Caki2 (cell line): Measurements from ENCODE around the gene RYK. TPM values are rescaled to one million over a fixed set of nuclear protein-coding genes. Genes with fewer than 3 reads are reported as not detected.

Experiments
- DNase-seq: peaks from one replicate; pipeline ENCODE4 v3.0.0-alpha.2; 2015; ENCODE audit warnings: low read depth
- in situ Hi-C: cut with HindIII; loops from 2 replicates; pipeline ENCODE4 v1.10.0; 2016; ENCODE audit warnings: low sequenced_read_pairs, low pct_unique_long_range_greater_than_20kb, mixed read lengths
- total RNA-seq: library from RNA; depleted of rRNA; stranded (reverse); fragments of >200 nt; shearing (Covaris generic); gene quantifications from 2 replicates; pipeline ENCODE4 v1.2.3, GENCODE V29; 2014; ENCODE audit warnings: low replicate concordance

The RYK gene
- total RNA-seq, 1 experiment from 2014 or later: 69.7 TPM

DNA sequence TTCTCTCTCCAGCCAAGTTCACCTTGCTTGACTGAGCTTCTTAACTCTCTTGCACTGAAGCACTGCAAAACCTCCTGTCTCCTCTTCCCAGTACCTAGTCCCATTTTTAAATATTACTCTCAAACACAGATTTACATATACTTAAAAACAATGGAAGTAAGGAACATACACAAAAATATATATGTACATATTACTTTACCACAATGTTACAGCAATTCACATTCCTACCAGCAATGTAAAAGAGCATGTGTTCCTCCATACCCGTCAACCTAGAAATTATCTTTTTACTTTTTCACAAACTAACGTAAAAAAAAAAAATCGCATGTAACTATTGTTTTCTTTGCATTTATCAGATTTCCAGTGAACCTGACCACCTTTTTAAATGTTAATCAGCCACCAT, 60.4 kb downstream of the RYK start:
- no peak for DNase-seq
- in situ Hi-C loops: no loop called here

DNA sequence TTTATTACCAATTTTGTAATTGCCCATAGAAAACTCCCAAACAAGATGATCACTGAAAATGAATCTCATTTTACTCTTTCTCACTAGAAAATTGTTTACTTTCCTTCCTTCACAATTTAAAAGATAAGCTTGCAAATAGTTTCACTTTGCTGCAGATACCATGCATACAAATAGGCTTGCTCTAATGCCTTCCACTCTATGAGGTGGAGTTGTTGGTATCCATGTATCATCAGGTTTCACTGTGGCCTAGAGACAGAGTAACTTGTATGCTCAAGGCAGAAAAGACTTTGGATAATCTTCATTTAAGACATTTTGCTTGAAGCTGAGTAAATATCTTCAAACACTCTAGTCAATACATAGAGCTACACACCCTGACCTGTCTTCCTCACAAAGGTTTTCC, 60.8 kb downstream of the RYK start:
- in situ Hi-C loops: no loop called here
- DNase-seq: no peak

DNA sequence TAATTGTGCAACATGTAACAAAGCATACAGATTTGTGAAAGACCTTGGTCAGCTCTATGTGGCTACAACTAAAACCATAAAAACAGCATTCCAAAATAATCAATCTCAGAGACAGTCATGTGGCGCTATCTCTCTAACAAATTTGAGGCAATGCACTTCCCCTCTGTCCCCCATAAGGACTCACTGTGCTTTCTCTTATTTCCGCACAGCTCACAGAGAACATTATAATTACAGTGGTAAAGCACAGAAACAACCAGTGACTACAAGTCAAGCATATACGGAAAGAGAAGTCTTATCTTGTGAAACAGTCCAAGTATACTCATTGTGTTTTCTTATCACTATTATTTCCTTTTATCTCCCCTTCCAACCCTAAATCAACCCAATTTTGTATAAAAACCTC, 64.3 kb downstream of the RYK start:
- in situ Hi-C loops: no loop called here
- no peak for DNase-seq

DNA sequence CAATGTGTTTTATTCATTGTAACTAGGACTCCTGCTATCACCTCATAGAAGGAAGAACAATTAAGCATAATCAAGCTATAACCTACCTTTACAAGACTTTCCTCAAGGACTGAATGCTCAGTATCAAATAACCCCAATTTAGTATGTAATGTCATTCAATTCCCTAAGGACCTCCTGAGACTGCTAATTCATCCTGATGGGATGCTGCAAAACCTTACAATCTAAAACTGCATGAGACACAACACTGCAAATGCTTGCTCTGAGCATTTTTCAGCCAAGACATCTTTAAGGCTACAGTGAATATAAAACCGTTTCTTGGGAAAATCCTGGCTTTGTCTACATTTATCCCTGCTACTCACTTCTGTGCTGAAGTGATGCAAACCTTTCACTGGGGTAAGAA, 69.9 kb downstream of the RYK start:
- in situ Hi-C loops: no loop called here
- DNase-seq: no peak

DNA sequence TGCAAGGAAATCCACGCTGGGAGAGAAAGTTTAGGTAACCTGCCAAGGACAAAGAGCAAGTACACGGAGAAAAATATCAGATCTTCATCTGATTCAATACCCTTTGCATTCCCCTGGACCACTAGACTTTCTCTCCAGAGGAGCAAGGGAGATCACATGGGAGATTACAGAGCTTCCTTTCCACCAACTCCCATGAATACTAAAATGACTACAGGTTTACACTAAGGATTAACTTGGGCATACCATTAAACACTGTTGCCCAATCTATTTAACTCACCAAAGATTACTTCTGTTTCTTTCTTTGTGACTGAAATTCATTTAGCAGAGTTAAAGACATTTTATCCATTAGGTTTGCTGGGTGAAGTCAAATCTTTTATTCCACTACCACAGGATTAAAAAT, 71.2 kb downstream of the RYK start:
- no peak for DNase-seq
- in situ Hi-C loops: no loop called here

DNA sequence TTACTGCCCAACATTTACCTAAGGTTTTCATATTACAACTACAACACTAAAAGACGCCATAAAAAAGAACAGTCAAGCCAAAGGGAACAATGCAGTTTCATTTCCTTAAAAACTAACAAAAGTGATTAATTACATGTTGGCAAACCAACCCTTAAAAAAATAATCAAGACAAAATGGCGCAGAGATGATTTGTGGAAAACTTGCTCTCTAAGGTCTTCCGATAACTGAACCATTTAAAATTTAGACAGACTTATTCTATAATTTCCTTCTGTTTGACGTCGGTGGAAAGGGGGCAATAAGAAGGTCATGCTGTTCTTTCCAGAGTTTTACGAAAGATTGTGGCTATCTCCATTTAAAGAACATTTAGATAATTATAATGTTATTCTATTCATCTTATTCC, 87.6 kb downstream of the RYK start:
- DNase-seq: no peak
- in situ Hi-C loops: no loop called here

DNA sequence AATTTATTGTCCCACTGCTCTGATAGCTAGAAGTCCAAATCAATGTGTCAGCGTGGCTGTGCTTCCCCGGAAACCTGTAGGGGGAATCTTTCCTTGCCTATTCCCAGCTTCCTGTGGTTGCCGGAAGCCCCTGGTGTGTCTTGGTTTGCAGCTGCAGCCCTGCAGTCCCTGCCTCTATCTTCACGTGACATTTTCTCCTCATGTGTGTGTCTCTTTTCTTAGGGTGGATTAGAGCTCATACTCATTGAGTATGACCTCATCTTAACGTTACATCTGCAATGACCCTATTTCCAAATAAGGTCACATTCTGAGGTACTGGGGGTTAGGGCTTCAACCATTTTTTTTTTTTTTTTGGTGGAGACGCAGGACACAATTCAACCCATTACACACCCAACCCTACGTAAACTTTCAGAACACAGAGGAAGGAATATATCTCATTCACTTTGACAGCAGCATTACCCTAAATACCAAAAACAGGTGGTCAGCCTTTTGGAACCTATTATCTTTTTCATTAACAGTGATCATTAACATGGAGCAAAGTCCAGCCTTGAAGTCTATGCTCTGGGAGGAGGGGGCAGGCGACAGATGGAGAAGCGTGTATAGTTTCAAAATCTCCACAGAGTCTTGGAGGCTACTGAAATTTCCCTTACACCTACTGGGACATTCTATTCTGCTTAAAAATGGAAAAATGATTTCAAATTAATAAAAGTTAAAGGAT, 88.6 kb downstream of the RYK start:
- no peak for DNase-seq
- in situ Hi-C loops: no loop called here

DNA sequence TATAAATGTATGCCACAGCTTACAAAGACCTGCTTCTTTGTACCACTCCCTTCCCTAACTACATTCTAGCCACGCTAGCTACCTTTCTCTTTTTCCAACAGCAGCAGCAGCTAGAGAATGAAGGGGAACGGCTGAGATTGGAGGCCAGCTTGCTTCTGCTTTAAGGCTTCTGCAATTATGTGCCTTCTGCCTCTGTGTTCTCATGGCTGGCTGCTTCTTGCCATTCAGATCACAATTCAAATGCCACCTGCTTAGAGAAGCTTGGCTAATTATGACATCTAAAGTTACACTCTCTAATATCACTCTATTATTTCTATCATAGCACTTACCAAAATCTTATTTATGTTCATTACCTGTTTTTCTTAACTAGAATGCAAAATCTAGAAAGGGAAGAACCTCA, 95.2 kb downstream of the RYK start:
- in situ Hi-C loops: no loop called here
- DNase-seq: no peak

DNA sequence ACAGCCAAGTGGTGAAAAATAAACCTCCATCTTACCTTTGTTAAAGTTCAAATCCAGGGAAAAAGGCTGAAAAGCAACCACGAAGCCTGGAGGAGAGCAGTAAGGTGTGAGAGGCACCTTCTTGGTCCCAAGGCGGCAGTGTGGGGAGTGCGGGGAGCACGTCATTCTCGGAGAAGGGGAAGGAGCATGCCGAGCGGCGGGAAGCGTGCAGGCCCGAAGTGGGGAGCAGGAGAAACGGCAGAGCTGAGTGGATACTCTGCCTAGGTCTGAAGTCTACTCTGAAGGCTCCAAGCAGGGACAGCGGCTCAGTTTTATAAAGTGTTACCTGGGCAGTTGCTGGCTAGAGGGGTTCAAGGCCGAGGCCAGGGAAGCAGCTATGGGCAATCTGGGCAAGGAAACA, 96.9 kb downstream of the RYK start:
- DNase-seq: no peak
- in situ Hi-C loops: no loop called here

DNA sequence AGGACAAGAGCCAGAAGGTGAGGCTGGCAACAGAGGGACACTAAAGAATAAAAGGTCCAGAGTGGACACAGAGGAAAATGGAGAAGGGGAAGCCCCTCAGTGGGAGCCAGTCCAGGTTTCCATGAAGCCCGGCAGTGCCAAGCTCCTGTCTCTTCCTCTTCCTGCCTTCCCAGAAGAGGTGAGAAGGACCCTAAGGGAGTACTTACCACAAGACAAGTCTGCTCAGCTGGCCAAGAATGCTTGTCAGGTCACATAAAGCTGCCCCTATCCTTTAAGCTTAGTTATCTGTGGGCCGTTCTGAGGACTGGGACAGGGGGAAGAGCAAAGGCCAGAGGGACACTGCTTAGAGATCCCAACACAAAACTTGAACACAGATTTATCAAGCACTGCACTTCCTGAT, 100.2 kb downstream of the RYK start:
- in situ Hi-C loops: no loop called here
- DNase-seq: no peak

DNA sequence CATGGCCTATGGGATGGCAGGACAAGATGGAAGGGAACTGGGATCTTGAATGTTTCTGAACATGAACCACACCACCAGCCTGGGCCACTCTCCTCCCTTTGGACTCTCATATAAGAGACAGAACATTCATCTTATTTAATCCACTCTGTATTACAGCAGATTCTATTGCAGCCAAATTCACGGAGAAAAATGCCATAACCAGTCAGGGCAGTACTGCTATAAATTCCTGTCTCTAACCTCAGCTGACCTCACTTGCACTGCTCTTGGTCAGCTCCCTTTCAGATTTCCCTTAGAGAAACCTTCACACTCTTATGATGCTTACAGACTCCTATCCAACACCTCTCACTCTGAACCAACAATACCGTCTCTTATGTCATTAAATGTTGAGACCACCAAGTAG, 101.4 kb downstream of the RYK start:
- DNase-seq: no peak
- in situ Hi-C loops: no loop called here

DNA sequence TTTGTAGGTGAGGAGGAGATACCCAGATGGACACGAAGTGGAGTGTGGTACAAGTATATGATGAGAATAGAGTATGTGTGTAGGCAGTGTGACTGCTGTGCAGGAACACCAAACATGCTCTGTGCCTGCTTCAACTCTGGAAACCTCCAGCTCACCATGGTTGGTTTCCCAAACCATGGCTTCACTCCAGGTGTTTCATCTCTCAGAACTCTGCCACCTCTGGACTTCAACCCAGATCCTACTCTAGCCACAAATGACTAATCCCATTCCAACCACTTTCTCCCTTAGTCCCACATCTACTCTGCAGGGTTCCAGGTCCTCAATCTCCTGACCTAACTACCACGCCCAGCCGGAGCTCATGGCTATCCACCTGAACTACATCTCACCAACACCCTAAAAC, 102.1 kb downstream of the RYK start:
- in situ Hi-C loops: no loop called here
- DNase-seq: no peak

DNA sequence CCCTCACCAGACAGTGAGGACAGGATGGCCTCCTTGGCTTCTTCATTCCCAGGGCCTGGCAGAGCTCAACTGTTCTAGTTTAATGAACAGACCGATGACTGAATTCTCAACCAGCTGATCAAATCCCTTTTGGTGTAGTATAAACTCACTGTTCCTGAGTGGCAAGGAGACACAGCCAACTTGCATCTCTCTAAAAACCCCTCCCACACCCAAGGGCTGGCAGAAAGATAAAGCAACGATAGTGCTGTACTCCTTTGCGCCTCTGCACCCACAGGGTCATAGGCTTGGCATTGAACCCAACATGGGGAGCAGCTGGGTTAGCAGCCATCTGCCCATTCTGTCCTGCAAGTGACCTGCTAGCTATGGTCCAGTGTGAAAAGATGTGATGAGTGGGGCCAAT, 103.2 kb downstream of the RYK start:
- DNase-seq: no peak
- in situ Hi-C loops: no loop called here

DNA sequence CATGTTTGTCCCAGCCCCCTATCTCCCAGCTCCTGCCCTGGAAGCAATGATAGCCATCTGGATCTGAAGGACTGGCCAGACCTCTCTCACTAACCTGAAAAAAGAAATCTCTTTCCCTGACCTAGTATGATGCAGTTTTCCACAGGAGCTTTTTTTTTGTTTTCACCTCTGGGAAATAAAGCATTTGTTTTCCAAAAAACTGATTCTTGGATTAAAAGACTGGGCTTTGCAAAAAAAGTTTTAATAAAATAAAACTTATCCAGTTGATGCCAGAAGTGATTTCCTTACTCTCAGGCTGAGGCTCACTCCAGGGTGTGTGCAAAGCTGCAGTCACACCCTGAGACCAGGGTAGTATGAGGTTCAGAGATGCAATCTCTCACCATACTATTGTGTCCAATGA, 104.0 kb downstream of the RYK start:
- no peak for DNase-seq
- in situ Hi-C loops: no loop called here

DNA sequence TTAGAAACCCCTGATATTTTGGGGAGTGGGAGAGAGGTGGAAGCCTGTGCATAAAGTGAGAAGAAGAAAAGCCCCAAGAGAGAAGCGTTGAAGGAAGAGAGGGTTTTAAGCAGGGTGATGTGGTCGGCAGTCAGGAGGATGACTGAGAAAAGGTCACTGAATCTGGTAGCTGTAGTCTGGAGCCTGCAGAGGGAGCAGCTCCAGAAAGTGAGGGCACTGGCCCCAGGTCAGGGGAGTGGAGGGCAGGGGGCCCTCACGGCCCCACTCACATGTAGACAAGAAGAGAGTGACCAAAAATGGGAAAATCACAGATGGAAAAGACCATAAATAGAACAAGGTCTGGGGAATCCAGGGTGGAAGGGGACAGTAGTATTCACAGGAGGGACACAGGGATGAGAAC, 105.5 kb downstream of the RYK start:
- in situ Hi-C loops: no loop called here

DNA sequence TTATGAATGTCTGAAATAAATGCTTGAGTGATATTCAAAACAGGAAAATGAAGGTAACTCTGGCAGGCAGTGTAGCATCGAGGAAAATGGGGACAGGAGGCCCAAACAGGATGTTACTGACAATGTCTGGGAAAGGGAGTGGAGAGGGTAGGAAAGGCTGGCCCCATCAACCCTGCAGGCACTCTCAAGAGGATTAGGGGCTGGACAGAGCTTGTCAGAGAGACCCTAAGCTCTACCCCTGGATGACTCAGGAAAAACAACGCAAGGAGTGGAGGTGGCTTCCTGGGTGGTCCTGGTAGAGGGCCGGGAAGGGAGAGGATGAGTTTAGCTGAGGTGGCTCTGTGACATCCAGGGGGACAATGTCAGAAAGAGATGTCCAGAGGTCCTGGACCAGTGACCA, 106.0 kb downstream of the RYK start:
- no peak for DNase-seq
- in situ Hi-C loops: no loop called here

More for the DNA sequence above, 105.5 kb downstream of the RYK start:
- no peak for DNase-seq

DNA sequence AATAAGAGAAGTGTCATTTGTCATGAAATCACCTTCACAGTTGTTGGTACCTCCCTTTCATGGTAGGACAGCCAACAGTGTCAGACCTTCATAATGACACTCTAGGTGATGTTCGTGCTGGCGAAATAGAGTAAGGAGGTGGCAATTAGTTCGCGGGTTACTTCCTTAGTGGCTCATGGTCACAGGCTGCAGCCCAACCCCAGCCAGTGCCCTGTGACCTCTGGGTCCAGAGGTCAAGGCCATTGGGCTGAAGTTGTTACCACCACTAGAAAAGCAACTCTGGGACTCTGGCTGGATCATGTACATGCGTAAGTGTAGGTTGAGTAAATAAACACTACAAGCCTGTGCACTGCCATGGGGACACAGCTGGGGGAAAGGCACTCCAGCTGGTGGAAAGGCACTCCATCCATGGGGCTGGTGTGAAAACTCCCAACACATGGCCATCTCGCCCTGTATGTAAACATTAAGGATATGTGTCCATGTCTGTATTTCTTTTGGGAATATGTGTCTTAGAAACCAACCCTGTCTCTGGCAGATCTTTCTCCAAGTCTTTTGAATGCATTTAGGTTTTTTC, 106.7 kb downstream of the RYK start:
- in situ Hi-C loops: no loop called here
- DNase-seq: no peak

DNA sequence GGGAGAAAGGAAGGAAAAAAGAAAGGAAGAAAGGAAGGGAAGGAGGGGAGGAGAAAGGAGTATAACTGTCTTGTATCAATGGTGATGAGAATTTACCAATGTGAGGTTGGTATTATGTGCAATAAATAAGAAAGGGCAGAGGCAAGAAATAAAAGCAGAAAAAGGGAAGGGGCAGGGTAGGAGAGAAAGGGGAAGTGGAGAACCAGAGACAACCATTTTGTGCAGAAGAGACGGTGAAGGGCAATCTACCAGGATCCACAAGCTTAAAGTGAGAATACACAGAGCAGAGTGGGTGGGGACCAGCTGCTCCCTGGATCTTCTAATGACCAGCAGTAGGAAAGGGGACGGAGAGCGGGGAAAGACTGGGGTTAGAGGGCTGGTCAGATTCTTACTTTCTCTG, 114.1 kb downstream of the RYK start:
- in situ Hi-C loops: no loop called here
- no peak for DNase-seq

DNA sequence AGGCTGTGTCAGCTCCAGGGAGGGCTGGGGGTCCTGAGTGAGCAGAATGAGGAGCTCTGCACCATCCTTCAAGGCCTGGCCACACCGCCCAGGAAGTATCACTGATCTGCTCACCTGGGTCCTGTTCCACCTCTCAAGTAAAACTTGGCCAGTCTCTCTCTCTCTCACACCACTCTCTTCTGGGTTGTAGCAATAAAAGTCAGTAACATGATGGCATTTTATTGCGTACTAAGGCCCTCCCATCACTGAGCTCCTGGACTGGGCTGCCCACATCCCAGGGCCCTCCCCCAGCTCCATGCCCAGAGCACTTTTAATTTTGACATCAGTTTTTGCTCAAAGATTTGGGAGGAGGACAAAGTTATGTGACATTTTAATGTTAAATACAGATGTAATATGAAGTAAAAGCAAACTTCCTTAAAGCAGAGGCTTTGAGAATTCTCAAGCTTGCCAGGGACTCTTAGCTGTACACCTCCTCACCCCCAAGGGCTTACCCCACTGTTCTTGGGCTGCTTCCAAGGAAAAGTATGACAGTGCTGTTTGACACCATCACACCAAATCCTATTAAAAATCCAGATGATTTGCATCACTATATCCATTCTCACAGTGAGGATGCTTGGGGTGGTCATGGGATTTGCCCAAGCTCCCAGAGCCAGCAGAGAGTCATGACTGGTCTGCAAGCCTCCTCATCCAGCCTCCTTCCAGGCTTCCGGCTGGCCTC, 115.8 kb downstream of the RYK start:
- in situ Hi-C loops: no loop called here
- DNase-seq: no peak

DNA sequence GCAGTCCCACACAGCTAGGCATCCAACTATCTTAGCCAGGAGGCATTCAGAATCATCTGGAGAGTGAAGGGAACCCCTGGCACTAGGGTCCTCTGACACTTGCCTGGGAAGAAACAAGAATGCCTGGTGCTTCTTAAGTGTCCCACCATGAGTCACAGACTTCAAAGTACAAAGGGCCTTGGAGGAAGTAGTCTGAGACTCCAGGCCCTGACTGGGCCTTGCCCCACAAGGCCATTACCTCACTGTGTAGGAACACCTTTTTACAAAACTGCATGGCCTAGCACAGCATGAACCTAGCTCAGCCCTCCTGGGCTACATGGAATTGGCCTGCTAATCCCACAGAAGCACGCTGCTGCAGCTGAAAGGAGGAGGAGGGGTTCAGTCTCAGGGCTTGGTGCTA, 116.4 kb downstream of the RYK start:
- DNase-seq: no peak
- in situ Hi-C loops: no loop called here
